HS-27A (cell line): ENCODE results near the gene R3HDM1.
"Not testable (repeated sequence)": the region's sequence is repeated elsewhere in the genome, so short reads cannot be mapped to it uniquely, and the experiment has no call there.

Experiments
- DNase-seq: peaks from one replicate; pipeline ENCODE4 v3.0.0-alpha.2; 2012; ENCODE audit warnings: low read depth, missing footprints

Gene R3HDM1

GRCh38 chr2:135570884-135571283, 39.6 kb downstream of the R3HDM1 start:
- no peak for DNase-seq

- DNase-seq, result no peak
Measured at GRCh38 chr2:135573620-135574019, 42.3 kb downstream of the R3HDM1 start.

GRCh38 chr2:135581282-135581681, 50.0 kb downstream of the R3HDM1 start:
- no peak for DNase-seq

DNA sequence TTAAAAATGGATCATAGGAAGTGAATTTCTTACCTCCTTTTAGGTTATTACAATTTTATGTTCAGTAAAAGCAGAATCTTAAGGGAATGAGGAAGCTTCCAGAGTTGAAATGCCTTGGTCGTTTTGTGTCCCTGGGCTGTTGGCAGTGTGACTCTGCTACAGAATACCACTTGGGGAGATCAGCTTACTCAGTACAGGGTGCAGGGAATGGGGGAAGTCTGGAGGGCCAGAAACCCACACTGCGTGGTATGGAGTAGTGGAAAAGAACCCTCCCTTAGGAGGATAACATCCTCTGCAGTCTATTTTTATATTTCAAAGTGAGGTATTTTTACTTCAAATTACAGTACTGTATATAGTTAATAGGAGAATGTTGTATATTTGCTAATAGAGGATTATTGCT, 51.1 kb downstream of the R3HDM1 start:
- no peak for DNase-seq

DNA sequence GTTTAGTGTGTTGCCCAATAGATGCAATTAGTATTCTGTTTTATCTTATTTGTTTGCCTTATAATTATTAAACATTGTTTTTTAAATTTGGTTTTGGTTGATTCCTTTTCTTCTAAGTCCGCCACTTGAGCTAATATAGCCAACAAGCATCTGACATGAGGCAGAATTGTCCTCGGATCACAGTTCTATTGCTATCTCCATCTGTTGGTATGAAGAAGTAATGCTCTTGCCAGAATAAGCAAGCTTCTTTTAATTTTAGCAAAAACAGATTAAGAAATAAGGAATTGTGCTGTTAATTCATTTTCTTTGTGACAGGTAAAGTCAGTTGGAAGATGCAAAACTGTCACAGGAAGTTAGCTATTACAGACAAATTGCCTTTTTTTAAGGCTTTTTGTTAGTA, 54.3 kb downstream of the R3HDM1 start:
- no peak for DNase-seq

GRCh38 chr2:135586148-135586547, 54.9 kb downstream of the R3HDM1 start:
- no peak for DNase-seq

DNA sequence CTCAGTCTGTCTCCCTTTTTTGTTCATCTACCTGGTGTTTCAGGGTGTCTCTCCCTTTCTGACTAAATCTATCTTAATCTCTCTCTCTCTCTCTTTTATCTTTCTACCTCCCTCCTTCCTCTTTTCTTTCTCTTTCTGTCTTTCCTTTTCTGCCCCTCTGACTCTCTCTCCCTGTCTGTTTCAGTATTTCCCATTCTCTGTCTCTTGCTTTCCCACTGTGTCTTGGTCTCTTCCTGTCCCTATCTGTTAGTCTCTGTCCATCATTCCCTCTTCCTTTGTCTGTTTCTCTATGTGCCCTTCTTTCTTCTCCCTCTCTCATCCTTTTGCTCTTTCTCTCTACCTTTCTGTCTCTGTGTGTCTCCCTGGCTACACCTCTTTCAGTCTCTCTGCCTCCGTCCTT, 56.7 kb downstream of the R3HDM1 start:
- DNase-seq, result no peak

DNA sequence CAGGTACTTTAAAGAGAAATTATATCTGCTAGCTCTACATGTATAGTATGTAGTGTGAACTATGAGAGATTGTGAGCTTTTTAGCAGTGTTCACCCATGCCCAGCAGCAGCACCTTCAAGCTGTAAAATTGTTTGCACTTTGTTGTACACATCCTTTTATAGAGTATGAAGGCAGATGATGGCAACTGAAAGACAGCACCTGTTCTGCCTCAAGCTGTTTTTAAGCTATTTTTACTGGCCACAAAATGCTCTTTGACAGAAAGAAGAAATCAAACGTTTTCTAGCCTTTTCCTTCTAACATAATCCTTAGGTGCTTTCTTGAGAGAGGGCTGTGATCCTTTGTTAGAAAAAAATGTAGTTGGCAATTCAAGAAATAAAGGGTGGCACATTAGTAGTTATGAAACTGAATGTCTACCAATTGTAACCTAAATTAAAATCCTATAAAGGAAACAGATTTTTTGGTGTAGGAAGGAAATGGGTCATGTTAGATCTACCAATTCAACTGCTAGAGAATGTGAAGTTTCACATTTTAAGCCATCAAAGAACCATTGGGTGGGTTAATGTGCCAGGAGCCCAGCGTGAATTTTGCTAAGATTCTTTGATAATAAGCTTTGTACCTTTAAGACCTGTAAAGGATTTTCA, 59.5 kb downstream of the R3HDM1 start:
- DNase-seq, result no peak

DNA sequence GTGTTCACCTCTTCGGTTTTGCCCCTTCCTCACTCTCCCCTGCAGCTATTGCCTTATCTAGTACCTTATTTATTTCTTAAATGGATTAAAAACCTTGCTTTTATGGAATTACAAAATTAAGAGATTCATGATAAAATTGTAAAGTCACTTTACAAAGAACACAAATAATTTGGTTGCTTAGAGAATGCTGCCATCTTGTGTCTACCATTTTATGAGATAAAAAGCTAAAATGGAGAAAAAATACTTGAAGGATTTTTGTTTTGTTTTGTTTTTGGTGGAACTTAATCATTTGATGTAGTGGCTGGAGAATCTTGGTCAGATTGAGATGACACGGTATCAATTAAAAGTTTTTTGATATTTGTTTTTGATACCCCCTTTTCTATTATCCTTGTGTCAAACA, 69.6 kb downstream of the R3HDM1 start:
- DNase-seq, result no peak

DNA sequence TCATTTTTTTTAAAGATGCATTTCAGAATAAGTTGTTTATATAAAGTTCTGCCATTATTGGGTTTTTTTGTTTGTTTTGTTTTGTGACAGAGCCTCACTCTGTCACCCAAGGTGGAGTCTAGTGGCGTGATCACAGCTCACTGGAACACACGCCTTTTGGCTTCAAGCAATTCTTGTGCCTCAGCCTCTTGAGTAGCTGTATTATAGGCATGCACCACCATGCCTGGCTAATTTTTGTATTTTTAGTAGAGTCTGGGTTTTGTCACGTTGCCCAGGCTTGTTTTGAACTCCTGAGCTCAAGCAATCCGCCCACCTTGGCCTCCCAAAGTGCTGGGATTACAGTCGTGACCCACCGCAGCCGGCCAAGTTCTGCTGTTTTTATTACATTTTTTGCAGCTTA, 72.3 kb downstream of the R3HDM1 start:
- no peak for DNase-seq

DNA sequence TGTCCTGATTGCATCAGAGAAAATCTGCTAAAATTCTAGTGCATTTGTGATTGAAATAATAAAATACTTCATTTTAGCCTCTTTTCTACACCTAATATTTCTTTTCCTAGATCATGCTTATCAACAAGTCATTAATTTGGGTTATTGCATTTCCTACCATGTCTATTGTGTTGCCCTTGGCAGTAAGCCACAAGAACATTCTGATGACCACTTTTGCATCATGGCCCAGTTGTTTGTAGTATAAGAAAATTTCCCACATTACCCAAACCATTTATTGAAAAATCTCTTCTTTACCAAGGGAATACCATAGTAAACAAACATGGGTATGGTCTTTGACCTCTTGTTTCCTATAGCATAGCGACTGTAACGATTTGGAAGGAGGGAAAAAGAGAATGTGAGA, 76.3 kb downstream of the R3HDM1 start:
- DNase-seq, result no peak

GRCh38 chr2:135612319-135612718, 81.0 kb downstream of the R3HDM1 start:
- no peak for DNase-seq

DNA sequence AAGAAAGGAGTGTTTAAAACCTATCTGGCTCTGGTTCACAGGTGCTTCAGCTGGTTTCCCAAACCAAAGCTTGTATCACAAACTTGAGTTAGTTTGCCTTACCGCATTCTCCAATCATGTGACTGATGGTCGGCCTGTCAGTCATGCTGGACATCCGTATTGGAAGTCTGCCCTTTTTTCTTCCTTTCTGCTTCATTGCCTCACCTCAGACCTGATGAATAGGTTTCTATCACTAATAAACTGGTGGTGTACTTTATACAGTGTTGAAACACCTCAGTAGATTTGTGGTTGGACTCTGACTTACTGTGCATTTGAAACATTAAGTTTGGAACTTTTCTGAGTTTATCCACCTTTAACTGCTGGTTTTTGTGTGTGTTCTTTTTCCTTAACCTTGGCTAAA, 84.1 kb downstream of the R3HDM1 start:
- DNase-seq, result no peak

- DNase-seq, result no peak
Measured at GRCh38 chr2:135617501-135618015, 86.3 kb downstream of the R3HDM1 start.

- no peak for DNase-seq
Measured at GRCh38 chr2:135620198-135620597, 88.9 kb downstream of the R3HDM1 start.

DNA sequence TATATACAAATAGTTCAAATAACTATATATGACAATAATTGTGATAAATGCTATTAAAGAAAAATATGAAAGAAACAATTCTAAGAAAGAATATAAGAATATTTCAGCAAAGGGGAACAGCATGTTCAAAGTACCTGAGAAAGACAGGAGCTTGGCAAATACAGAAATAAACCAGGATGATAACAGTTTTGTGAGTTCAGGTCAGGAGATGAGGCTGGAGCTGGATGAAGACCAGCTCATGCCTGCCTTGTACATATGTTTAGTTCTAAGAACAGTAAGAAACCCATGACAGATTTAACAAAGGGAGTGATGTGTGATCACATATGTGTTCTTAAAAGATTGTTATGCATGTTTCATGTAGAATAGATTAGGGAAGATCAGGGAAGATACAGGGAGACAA, 98.2 kb downstream of the R3HDM1 start:
- no peak for DNase-seq

GRCh38 chr2:135630034-135630433, 98.8 kb downstream of the R3HDM1 start:
- DNase-seq, result not testable (repeated sequence)

- no peak for DNase-seq
Measured at GRCh38 chr2:135630488-135630887, 99.2 kb downstream of the R3HDM1 start.

DNA sequence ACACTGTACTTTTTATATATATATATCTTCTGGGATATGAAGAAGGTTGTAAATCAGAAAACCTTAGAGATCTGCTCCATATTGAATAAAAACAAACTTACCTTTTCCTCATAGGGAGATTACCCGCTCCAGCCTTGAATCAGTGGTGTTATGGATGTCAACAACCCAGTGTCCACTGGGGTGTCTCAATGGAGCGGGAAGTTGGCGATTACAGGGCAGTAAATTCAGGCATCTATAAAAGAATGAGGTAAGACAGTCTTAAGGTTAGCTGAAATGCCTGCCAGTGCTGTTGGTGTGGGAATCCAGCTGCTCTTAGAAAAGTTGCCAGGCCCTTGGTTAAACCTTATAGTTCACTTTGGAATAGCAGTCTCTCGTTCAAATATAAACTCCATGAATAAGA, 102.3 kb downstream of the R3HDM1 start:
- DNase-seq, result no peak

DNA sequence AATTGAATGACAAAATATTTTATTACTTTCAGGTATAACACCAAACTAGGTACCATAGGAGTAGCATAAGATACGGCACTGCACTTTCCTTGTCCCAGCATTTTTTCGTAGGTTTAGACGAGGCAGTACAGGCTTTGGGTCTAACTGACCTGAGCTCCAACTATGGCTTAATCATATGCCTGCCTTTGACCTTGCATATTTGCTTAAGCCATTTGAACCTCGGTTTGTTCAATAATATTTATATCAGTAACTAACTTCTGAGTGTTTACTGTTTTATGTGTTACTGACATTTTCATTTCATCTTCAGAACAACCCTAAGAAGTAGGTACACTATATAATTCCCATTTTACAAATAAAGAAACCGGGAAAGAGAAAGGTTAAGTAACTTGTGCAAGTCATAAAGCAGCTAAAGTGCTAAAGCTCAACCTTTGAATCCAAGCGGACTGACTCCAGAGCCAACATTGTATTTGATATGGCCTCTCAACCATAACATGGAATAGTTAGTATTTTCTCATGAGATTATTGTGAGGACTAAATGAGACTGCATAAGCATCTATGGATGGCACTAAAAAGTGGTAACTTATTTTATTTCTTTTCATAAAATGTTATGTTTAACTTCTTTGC, 104.0 kb downstream of the R3HDM1 start:
- DNase-seq, result no peak

- DNase-seq, result no peak
Measured at GRCh38 chr2:135636982-135637381, 105.7 kb downstream of the R3HDM1 start.

- DNase-seq, result no peak
Measured at GRCh38 chr2:135637456-135638087, 106.3 kb downstream of the R3HDM1 start.

DNA sequence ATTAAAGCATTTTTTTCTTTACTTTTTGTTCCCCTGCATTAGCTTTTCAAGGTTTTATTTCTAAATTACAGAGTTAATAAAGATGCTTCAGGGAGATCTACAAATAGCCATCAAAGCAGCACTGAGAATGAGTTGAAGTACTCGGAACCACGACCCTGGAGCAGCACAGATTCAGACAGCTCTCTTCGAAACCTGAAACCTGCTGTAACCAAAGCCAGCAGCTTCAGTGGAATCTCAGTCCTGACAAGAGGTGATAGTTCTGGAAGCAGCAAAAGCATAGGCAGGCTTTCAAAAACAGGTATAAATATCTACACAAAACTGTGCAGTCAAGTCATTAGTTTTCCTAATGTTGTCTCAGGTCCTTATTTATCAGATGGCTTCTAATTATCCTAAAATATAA, 107.5 kb downstream of the R3HDM1 start:
- no peak for DNase-seq
